Measurements from ENCODE around the gene RASSF4. TPM values are rescaled to one million over a fixed set of nuclear protein-coding genes. Genes with fewer than 3 reads are reported as not detected.

Gene RASSF4
- total RNA-seq (100 to 1,000 TPM in 4 of 9 donors, 10 to 100 TPM in 5; 64.4 to 125 (median 89.5) TPM), polyA plus RNA-seq (10 to 100 TPM; 48.3 to 66.2 TPM)
- long read RNA-seq, donor 1, full-length matches to known transcripts, result 42 of 112 reads
- long read RNA-seq, donor 1, partial matches to known transcripts, result 41 of 112 reads
- long read RNA-seq, donor 1, other reads (novel, unspliced or antisense), result 29 of 112 reads
- long read RNA-seq, donor 2, full-length matches to known transcripts, result 260 of 603 reads
- long read RNA-seq, donor 2, partial matches to known transcripts, result 102 of 603 reads
- long read RNA-seq, donor 2, other reads (novel, unspliced or antisense), result 241 of 603 reads
- long read RNA-seq, donor 3, full-length matches to known transcripts, result 93 of 204 reads
- long read RNA-seq, donor 3, partial matches to known transcripts, result 44 of 204 reads
- long read RNA-seq, donor 3, other reads (novel, unspliced or antisense), result 67 of 204 reads

- peaks cover 0 to 6% (median 0%) of the 10 kb centered on the region in 12 donors for H3K9me3 ChIP-seq
- no peaks in the 10 kb centered on the region for H3K27me3 ChIP-seq
- TF ChIP-seq POLR2A (IDR thresholded peaks at IDR 0.05), result peak; percentile 38 to 94
- TF ChIP-seq CTCF (IDR thresholded peaks at IDR 0.05), result peak in 1 of 12 donors; percentile 7
- peak within 1 kb of the TSS; percentile 45 to 90 (median 76) for H3K4me3 ChIP-seq
- DNase-seq, result peak; percentile 96 to 98 (median 97)
- peak within 1 kb of the TSS; percentile 83 to 98 (median 94) for H3K27ac ChIP-seq
- WGBS, 4 donors, result 0 to 1% (median 0%) methylated on average over 5 to 74 of the region's 74 CpGs
- ATAC-seq, result peak; percentile 76 to 94 (median 90)
- peaks cover 0 to 13% (median 0%) of the 10 kb centered on the region in 9 donors for H3K36me3 ChIP-seq
- H3K4me1 ChIP-seq, result peaks cover 10 to 89% (median 64%) of the 10 kb centered on the region in 12 donors
- intact Hi-C loops (cut with DNase I), result loop anchor here in 2 of 10 donors (1.0 to 10.0 kb wide), 7 partner anchors 15 to 85 kb away; partner anchors contain the start of genes DEPP1 (in 1 of the 2) and ZNF22 (in 1 of the 2)
Observed at GRCh38 chr10:44959247-44960087, at the start of gene RASSF4. Gene RASSF4 (plus strand): TSS chr10:44959802. CDS start chr10:44970203, 10,401 bp downstream.

- Histone ChIP-seq H3K4me1 (peaks cover 0 to 30% (median 14%) of the 10 kb centered on the region in 12 donors), H3K9me3 (peaks cover 0 to 4% (median 0%) of the 10 kb centered on the region in 12 donors), H3K27ac (no peak overlapping the region), H3K4me3 (no peak overlapping the region), H3K27me3 (no peaks in the 10 kb centered on the region), H3K36me3 (no peaks in the 10 kb centered on the region)
- DNase-seq (no peak), ATAC-seq (no peak)
- intact Hi-C loops (cut with DNase I), result no loop called here
- TF ChIP-seq POLR2A (IDR thresholded peaks at IDR 0.05), result no peak
- TF ChIP-seq CTCF (IDR thresholded peaks at IDR 0.05), result no peak
- 53 to 71% (median 61%) methylated on average over 1 of the region's 1 CpG for WGBS, 4 donors
Observed at GRCh38 chr10:44909910-44910309, 49.7 kb upstream of the RASSF4 start.

GRCh38 chr10:44910602-44911001 is 49.0 kb upstream of the RASSF4 start:
- Histone ChIP-seq H3K27ac (peak overlapping the region in 1 of 12 donors; percentile 34), H3K4me1 (peaks cover 0 to 30% (median 14%) of the 10 kb centered on the region in 12 donors), H3K9me3 (peaks cover 0 to 4% (median 0%) of the 10 kb centered on the region in 12 donors), H3K36me3 (no peaks in the 10 kb centered on the region), H3K27me3 (no peaks in the 10 kb centered on the region), H3K4me3 (no peak overlapping the region)
- intact Hi-C loops (cut with DNase I), result no loop called here
- ATAC-seq, result no peak
- no peak for DNase-seq
- 61 to 71% (median 63%) methylated on average over 7 of the region's 7 CpGs for WGBS, 4 donors
- TF ChIP-seq CTCF (IDR thresholded peaks at IDR 0.05), result no peak
- TF ChIP-seq POLR2A (IDR thresholded peaks at IDR 0.05), result no peak

Measured in heart left ventricle (tissue), 16 donors.